Keratinocyte (primary cell): Measurements from ENCODE around the gene ARMC2. TPM values are rescaled to one million over a fixed set of nuclear protein-coding genes. Genes with fewer than 3 reads are reported as not detected.

Source experiments
- DNase-seq: peaks from one replicate; pipeline ENCODE4 v3.0.0-alpha.2; 2011; ENCODE audit warnings: low read depth, missing footprints, low spot score
- FAIRE-seq: peaks from 2 replicates; lab custom pipeline; 2011; peaks lifted over from hg19 to GRCh38; lab: Jason Lieb, UNC
- H2AFZ ChIP-seq: 2 replicates; pipeline ENCODE4 v1.6.0; 2012; ENCODE audit warnings: low read length, control low read depth, inconsistent platforms; ENCODE audit not compliant: control insufficient read depth
- H3K27ac ChIP-seq: 2 replicates; pipeline ENCODE4 v1.5.1; 2011; ENCODE audit warnings: low read length; ENCODE audit not compliant: control insufficient read depth, insufficient read depth
- H3K27me3 ChIP-seq: 3 replicates; pipeline ENCODE4 v1.6.0; 2011; ENCODE audit warnings: low read length; ENCODE audit not compliant: control insufficient read depth, insufficient read depth; ENCODE audit errors: extremely low read depth
- H3K36me3 ChIP-seq, 2 experiments: 2 replicates in 1 of 2; 3 replicates in 1 of 2; pipeline ENCODE4 v1.5.1; 2011; ENCODE audit warnings: low read length in 2 of 2, mild to moderate bottlenecking in 1 of 2; ENCODE audit not compliant: control insufficient read depth in 2 of 2, insufficient read depth in 2 of 2; ENCODE audit errors: extremely low read depth in 1 of 2
- H3K4me1 ChIP-seq: 3 replicates; pipeline ENCODE4 v1.5.1; 2011; ENCODE audit warnings: low read length; ENCODE audit not compliant: control insufficient read depth, insufficient read depth; ENCODE audit errors: extremely low read depth
- H3K4me2 ChIP-seq: 3 replicates; pipeline ENCODE4 v1.6.0; 2011; ENCODE audit warnings: low read depth, low read length; ENCODE audit not compliant: control insufficient read depth, insufficient read depth; ENCODE audit errors: extremely low read depth
- H3K4me3 ChIP-seq, 3 experiments: fragments of 200-600 bp in 1 of 3; sonication (generic) in 1 of 3; 2 replicates in 2 of 3; 3 replicates in 1 of 3; pipeline ENCODE4 v1.5.1; 2011 to 2016; ENCODE audit warnings: low read length in 3 of 3, mild to moderate bottlenecking in 3 of 3, control low read depth in 2 of 3, inconsistent platforms in 1 of 3, low read depth in 1 of 3, mixed read lengths in 1 of 3, mixed run types in 1 of 3, moderate library complexity in 1 of 3; ENCODE audit not compliant: control insufficient read depth in 2 of 3, insufficient read depth in 2 of 3; ENCODE audit errors: extremely low read depth in 1 of 3
- H3K79me2 ChIP-seq: 2 replicates; pipeline ENCODE4 v1.6.0; 2012; ENCODE audit warnings: low read length; ENCODE audit not compliant: control insufficient read depth, insufficient read depth
- H3K9ac ChIP-seq: 3 replicates; pipeline ENCODE4 v1.6.0; 2011; ENCODE audit warnings: low read length; ENCODE audit not compliant: control insufficient read depth, insufficient read depth; ENCODE audit errors: extremely low read depth
- H3K9me1 ChIP-seq: 3 replicates; pipeline ENCODE4 v1.6.0; 2011; ENCODE audit warnings: low read length; ENCODE audit not compliant: control insufficient read depth, insufficient read depth; ENCODE audit errors: extremely low read depth
- H3K9me3 ChIP-seq: 2 replicates; pipeline ENCODE4 v1.5.1; 2012; ENCODE audit warnings: low read depth, low read length; ENCODE audit not compliant: control insufficient read depth
- H4K20me1 ChIP-seq: 3 replicates; pipeline ENCODE4 v1.6.0; 2011; ENCODE audit warnings: low read length; ENCODE audit not compliant: control insufficient read depth, insufficient read depth; ENCODE audit errors: extremely low read depth
- CTCF ChIP-seq, 3 experiments: IDR thresholded peaks in 1 of 3; conservative IDR thresholded peaks in 1 of 3; optimal IDR thresholded peaks in 1 of 3; 2 replicates in 2 of 3; 3 replicates in 1 of 3; pipeline versions ENCODE3 to v1.5.1; 2011; ENCODE audit warnings: low read length in 3 of 3, mild to moderate bottlenecking in 3 of 3, moderate library complexity in 2 of 3, control low read depth in 1 of 3, inconsistent platforms in 1 of 3; ENCODE audit not compliant: insufficient read depth in 2 of 3; ENCODE audit errors: extremely low read depth in 1 of 3
- EZH2 ChIP-seq: IDR thresholded peaks from one replicate; pipeline ENCODE4 v1.6.1; 2012; ENCODE audit warnings: inconsistent platforms, mild to moderate bottlenecking, low read length, moderate library complexity
- dilution Hi-C: fragments of 300-500 bp; cut with MboI; formaldehyde crosslinking; loops from one replicate; pipeline ENCODE4 v1.7.0; 2020; ENCODE audit warnings: low sequenced_read_pairs; ENCODE audit not compliant: extremely low pct_ligation_motif_present
- polyA plus RNA-seq, 5 experiments: library from polyadenylated mRNA; depleted of rRNA in 3 of 5; stranded (reverse) in 3 of 5; stranded (forward) in 1 of 5; unstranded in 1 of 5; fragments of >200 nt; gene quantifications; 1 replicate in 1 of 5; 2 replicates in 3 of 5; 3 replicates in 1 of 5; pipeline versions ENCODE4 v1.2.1 to v1.2.3, GENCODE V29; 2011 to 2012; ENCODE audit warnings: missing spikeins in 2 of 5, low read depth in 1 of 5, low replicate concordance in 1 of 5

Gene ARMC2
- polyA plus RNA-seq, 1 donor (not counting 4 experiments of a cell fraction or from before 2014, with no cell fraction given), result 3.8 TPM

- Histone ChIP-seq H3K4me2 (no peak overlapping the region), H3K9me3 (no peaks in the 10 kb centered on the region), H3K9me1 (no peaks in the 10 kb centered on the region), H3K27me3 (no peaks in the 10 kb centered on the region), H4K20me1 (no peaks in the 10 kb centered on the region), H2AFZ (no peak overlapping the region), H3K79me2 (no peaks in the 10 kb centered on the region), H3K4me1 (peaks cover 14% of the 10 kb centered on the region), H3K27ac (no peak overlapping the region), H3K9ac (no peak overlapping the region), H3K36me3 (no peaks in the 10 kb centered on the region), H3K4me3 (no peak overlapping the region)
- dilution Hi-C loops, result no loop called here
- FAIRE-seq (peak; percentile 51), DNase-seq (peak; percentile 21)
- TF ChIP-seq EZH2, result no peak
- TF ChIP-seq CTCF (optimal IDR thresholded peaks at IDR 0.05 in 1 of 3, IDR thresholded peaks at IDR 0.05 in 1 of 3, conservative IDR thresholded peaks at IDR 0.05 in 1 of 3; ENCODE audit: extremely low read depth in 1 of 3, insufficient read depth in 2 of 3, low read length in 3 of 3), result no peak
Observed at GRCh38 chr6:108937170-108937569, 88.9 kb downstream of the ARMC2 start.

- TF ChIP-seq EZH2 (no peak), CTCF (optimal IDR thresholded peaks at IDR 0.05 in 1 of 3, IDR thresholded peaks at IDR 0.05 in 1 of 3, conservative IDR thresholded peaks at IDR 0.05 in 1 of 3; ENCODE audit: extremely low read depth in 1 of 3, insufficient read depth in 2 of 3, low read length in 3 of 3) (no peak)
- H3K36me3 ChIP-seq, result no peaks in the 10 kb centered on the region
- H2AFZ ChIP-seq, result no peak overlapping the region
- no peaks in the 10 kb centered on the region for H3K9me1 ChIP-seq
- FAIRE-seq (no peak), DNase-seq (no peak)
- H3K4me2 ChIP-seq, result no peak overlapping the region
- dilution Hi-C loops, result no loop called here
- H3K79me2 ChIP-seq, result no peaks in the 10 kb centered on the region
- H3K9ac ChIP-seq, result no peak overlapping the region
- H3K9me3 ChIP-seq, result no peaks in the 10 kb centered on the region
- no peaks in the 10 kb centered on the region for H4K20me1 ChIP-seq
- no peak overlapping the region for H3K4me3 ChIP-seq
- H3K27ac ChIP-seq, result no peak overlapping the region
- no peaks in the 10 kb centered on the region for H3K27me3 ChIP-seq
- peaks cover 34% of the 10 kb centered on the region for H3K4me1 ChIP-seq
Observed at GRCh38 chr6:108940741-108941140, 92.5 kb downstream of the ARMC2 start.
